Measurements from ENCODE around the gene ROMO1.

GRCh38 chr20:35729836-35730582, 30.8 kb downstream of the ROMO1 start:
- TF ChIP-seq EP300 (IDR thresholded peaks at IDR 0.05; ENCODE audit: borderline replicate concordance) = no peak
- no peak for TF ChIP-seq CREB1 (IDR thresholded peaks at IDR 0.05; ENCODE audit: low read depth)
- no peak for TF ChIP-seq MAX (IDR thresholded peaks at IDR 0.05)
